ENCODE data around the gene COX6A2. TPM values are rescaled to one million over a fixed set of nuclear protein-coding genes. Genes with fewer than 3 reads are reported as not detected.
"Not testable (repeated sequence)": the region's sequence is repeated elsewhere in the genome, so short reads cannot be mapped to it uniquely, and the experiment has no call there.

Gene COX6A2
- total RNA-seq, 2 experiments from 2014 or later: not detected

GRCh38 chr16:31428638-31429247 is 583 bp upstream of the COX6A2 start:
- Mint-ChIP-seq H3K36me3 (ENCODE audit: low read depth) (no peaks in the 10 kb centered on the region), H3K4me3 (no peak overlapping the region), H3K9me3 (no peaks in the 10 kb centered on the region), H3K27me3 (ENCODE audit: low read depth) (peaks cover 5% of the 10 kb centered on the region), H3K27ac (no peak overlapping the region), H3K4me1 (ENCODE audit: low read depth) (peaks cover 6% of the 10 kb centered on the region)
- CTCF ChIA-PET: interaction anchor here (0.6 to 1.2 kb wide), 2 partner anchors 17 to 185 kb away, joined by 3 to 4 read pairs; no protein-coding TSS in a partner anchor
- DNase-seq: no peak
- intact Hi-C loops (cut with micrococcal nuclease): no loop called here

GRCh38 chr16:31427441-31428278 is 500 bp downstream of the COX6A2 start:
- H3K4me1 Mint-ChIP-seq (ENCODE audit: low read depth): peaks cover 6% of the 10 kb centered on the region
- no peaks in the 10 kb centered on the region for H3K36me3 Mint-ChIP-seq (ENCODE audit: low read depth)
- peaks cover 5% of the 10 kb centered on the region for H3K27me3 Mint-ChIP-seq (ENCODE audit: low read depth)
- H3K4me3 Mint-ChIP-seq: no peak overlapping the region
- peak; percentile 53 for DNase-seq
- H3K27ac Mint-ChIP-seq: no peak overlapping the region
- no peaks in the 10 kb centered on the region for H3K9me3 Mint-ChIP-seq
- intact Hi-C loops (cut with micrococcal nuclease): loop anchor here (1.0 kb wide), 1 partner anchor 32 kb away; the partner anchor contains the start of gene ARMC5
- CTCF ChIA-PET: no interaction called here

- H3K36me3 Mint-ChIP-seq (ENCODE audit: low read depth): no peaks in the 10 kb centered on the region
- no peak for DNase-seq
- CTCF ChIA-PET: no interaction called here
- peaks cover 7% of the 10 kb centered on the region for H3K4me1 Mint-ChIP-seq (ENCODE audit: low read depth)
- H3K4me3 Mint-ChIP-seq: no peak overlapping the region
- intact Hi-C loops (cut with micrococcal nuclease): no loop called here
- no peak overlapping the region for H3K27ac Mint-ChIP-seq
- H3K27me3 Mint-ChIP-seq (ENCODE audit: low read depth): peaks cover 5% of the 10 kb centered on the region
- no peaks in the 10 kb centered on the region for H3K9me3 Mint-ChIP-seq
Observed at GRCh38 chr16:31423801-31424200, 4.4 kb downstream of the COX6A2 start.

- Mint-ChIP-seq H3K4me1 (ENCODE audit: low read depth) (peaks cover 7% of the 10 kb centered on the region), H3K27me3 (ENCODE audit: low read depth) (peaks cover 5% of the 10 kb centered on the region), H3K9me3 (no peaks in the 10 kb centered on the region), H3K27ac (no peak overlapping the region), H3K4me3 (no peak overlapping the region), H3K36me3 (ENCODE audit: low read depth) (no peaks in the 10 kb centered on the region)
- no peak for DNase-seq
- intact Hi-C loops (cut with micrococcal nuclease): no loop called here
- CTCF ChIA-PET: interaction anchor here (1.1 kb wide), 1 partner anchor 32 kb away, joined by 3 read pairs; no protein-coding TSS in a partner anchor
Observed at GRCh38 chr16:31423241-31423640, 4.9 kb downstream of the COX6A2 start.

GRCh38 chr16:31421587-31421986 is 6.6 kb downstream of the COX6A2 start:
- Mint-ChIP-seq H3K4me1 (ENCODE audit: low read depth) (peaks cover 7% of the 10 kb centered on the region), H3K9me3 (no peaks in the 10 kb centered on the region), H3K27ac (no peak overlapping the region), H3K36me3 (ENCODE audit: low read depth) (no peaks in the 10 kb centered on the region), H3K4me3 (no peak overlapping the region), H3K27me3 (ENCODE audit: low read depth) (peaks cover 5% of the 10 kb centered on the region)
- peak; percentile 73 for DNase-seq
- CTCF ChIA-PET: no interaction called here
- intact Hi-C loops (cut with micrococcal nuclease): no loop called here

DNA sequence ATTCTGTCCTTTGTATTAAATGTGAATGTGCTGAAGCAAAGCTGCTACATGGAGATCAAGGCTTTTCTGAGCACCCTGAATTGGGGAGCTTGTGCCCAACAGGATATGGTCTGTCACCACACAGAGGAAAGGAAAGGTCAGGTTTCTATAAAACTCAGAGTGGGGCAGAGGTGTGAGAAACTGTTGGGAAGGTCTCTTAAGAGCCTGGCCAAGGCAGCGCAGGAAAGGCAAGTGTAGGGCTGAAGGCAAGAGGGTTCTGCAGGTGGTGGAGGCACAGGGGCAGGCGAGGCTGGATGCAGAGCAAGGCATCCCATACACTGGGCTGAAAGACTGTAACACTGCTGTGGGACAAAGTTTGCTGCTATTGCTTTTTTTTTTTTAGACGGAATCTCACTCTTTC is 8.1 kb downstream of the COX6A2 start:
- H3K4me3 Mint-ChIP-seq: no peak overlapping the region
- DNase-seq: no peak
- peaks cover 5% of the 10 kb centered on the region for H3K4me1 Mint-ChIP-seq (ENCODE audit: low read depth)
- no peaks in the 10 kb centered on the region for H3K36me3 Mint-ChIP-seq (ENCODE audit: low read depth)
- intact Hi-C loops (cut with micrococcal nuclease): no loop called here
- H3K9me3 Mint-ChIP-seq: no peaks in the 10 kb centered on the region
- H3K27ac Mint-ChIP-seq: no peak overlapping the region
- no peaks in the 10 kb centered on the region for H3K27me3 Mint-ChIP-seq (ENCODE audit: low read depth)
- CTCF ChIA-PET: interaction anchor here (1.1 kb wide), 1 partner anchor 37 kb away, joined by 3 read pairs; no protein-coding TSS in a partner anchor

DNA sequence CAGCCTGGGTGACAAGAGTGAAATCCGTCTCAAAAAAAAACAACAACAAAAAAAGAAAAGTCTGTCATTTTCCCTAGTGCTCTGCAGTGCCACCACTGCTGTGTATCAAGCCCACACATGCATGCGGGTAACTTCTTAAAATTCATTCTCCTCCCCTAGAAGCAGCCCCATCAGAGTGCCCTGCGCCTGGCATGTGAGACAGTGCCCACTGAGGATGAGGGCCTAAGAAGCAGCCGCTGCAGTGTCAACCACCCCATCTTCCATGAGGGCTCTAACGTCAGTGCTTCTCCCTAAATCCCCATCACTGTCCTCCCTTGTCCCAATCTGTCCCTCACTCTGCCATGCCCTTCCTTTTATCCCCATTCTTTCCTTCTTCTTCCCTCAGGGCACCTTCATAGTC is 10.2 kb downstream of the COX6A2 start:
- DNase-seq: no peak
- intact Hi-C loops (cut with micrococcal nuclease): no loop called here
- Mint-ChIP-seq H3K4me3 (no peak overlapping the region), H3K27me3 (ENCODE audit: low read depth) (no peaks in the 10 kb centered on the region), H3K36me3 (ENCODE audit: low read depth) (no peaks in the 10 kb centered on the region), H3K9me3 (no peaks in the 10 kb centered on the region), H3K27ac (no peak overlapping the region), H3K4me1 (ENCODE audit: low read depth) (peaks cover 5% of the 10 kb centered on the region)
- CTCF ChIA-PET: no interaction called here

- DNase-seq; H3K27ac Mint-ChIP-seq; H3K36me3 Mint-ChIP-seq (ENCODE audit: low read depth); intact Hi-C loops (cut with micrococcal nuclease); H3K4me3 Mint-ChIP-seq; CTCF ChIA-PET; H3K9me3 Mint-ChIP-seq; H3K4me1 Mint-ChIP-seq (ENCODE audit: low read depth); H3K27me3 Mint-ChIP-seq (ENCODE audit: low read depth): not testable (repeated sequence)
Observed at GRCh38 chr16:31417036-31417435, 11.1 kb downstream of the COX6A2 start.

GRCh38 chr16:31416371-31416770 is 11.8 kb downstream of the COX6A2 start:
- intact Hi-C loops (cut with micrococcal nuclease): no loop called here
- CTCF ChIA-PET: no interaction called here
- no peak for DNase-seq
- H3K27ac Mint-ChIP-seq: no peak overlapping the region
- no peaks in the 10 kb centered on the region for H3K9me3 Mint-ChIP-seq
- H3K4me3 Mint-ChIP-seq: no peak overlapping the region
- H3K4me1 Mint-ChIP-seq (ENCODE audit: low read depth): peaks cover under 1% of the 10 kb centered on the region
- no peaks in the 10 kb centered on the region for H3K36me3 Mint-ChIP-seq (ENCODE audit: low read depth)
- no peaks in the 10 kb centered on the region for H3K27me3 Mint-ChIP-seq (ENCODE audit: low read depth)

DNA sequence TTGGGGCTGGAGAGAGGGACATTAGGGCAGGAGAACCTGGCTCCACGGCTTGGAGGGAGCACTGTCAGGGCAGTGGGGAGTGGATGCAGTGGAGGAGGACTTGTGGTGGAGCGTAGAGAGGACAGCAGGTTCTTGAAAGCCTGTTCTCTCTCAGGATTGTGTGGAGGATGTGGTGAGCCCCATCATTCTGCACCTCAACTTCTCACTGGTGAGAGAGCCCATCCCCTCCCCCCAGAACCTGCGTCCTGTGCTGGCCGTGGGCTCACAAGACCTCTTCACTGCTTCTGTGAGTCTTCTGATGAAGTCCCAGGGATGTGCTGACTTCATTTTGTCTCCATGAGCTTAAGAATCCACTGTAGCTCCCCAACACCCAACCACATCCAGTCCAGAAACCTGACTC is 13.5 kb downstream of the COX6A2 start:
- Mint-ChIP-seq H3K9me3 (no peaks in the 10 kb centered on the region), H3K4me1 (ENCODE audit: low read depth) (no peaks in the 10 kb centered on the region), H3K27me3 (ENCODE audit: low read depth) (no peaks in the 10 kb centered on the region), H3K27ac (no peak overlapping the region), H3K36me3 (ENCODE audit: low read depth) (no peaks in the 10 kb centered on the region), H3K4me3 (no peak overlapping the region)
- DNase-seq: no peak
- intact Hi-C loops (cut with micrococcal nuclease): no loop called here
- CTCF ChIA-PET: interaction anchor here (0.6 kb wide), 1 partner anchor 101 kb away, joined by 3 read pairs; no protein-coding TSS in a partner anchor

DNA sequence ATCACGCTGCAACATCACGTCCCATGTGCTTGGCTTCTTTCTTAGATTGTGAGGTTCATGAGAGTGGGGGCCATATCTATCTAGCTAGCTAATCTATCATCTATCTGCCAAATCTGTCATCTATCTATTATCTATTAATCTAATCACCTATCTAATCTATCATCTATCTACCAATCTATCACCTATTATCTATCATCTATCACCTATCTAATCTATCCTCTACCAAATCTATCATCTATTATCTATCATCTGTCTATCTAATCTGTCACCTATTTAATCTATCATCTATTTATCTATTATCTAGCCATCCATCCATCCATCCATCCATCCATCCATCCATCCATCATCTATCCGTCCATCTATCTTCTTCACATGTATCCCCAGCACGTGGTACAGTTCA is 14.2 kb downstream of the COX6A2 start:
- no peak overlapping the region for H3K4me3 Mint-ChIP-seq
- no peak overlapping the region for H3K27ac Mint-ChIP-seq
- H3K4me1 Mint-ChIP-seq (ENCODE audit: low read depth): no peaks in the 10 kb centered on the region
- CTCF ChIA-PET: interaction anchor here (0.6 kb wide), 1 partner anchor 102 kb away, joined by 3 read pairs; no protein-coding TSS in a partner anchor
- no peaks in the 10 kb centered on the region for H3K36me3 Mint-ChIP-seq (ENCODE audit: low read depth)
- intact Hi-C loops (cut with micrococcal nuclease): no loop called here
- no peaks in the 10 kb centered on the region for H3K9me3 Mint-ChIP-seq
- no peak for DNase-seq
- no peaks in the 10 kb centered on the region for H3K27me3 Mint-ChIP-seq (ENCODE audit: low read depth)

DNA sequence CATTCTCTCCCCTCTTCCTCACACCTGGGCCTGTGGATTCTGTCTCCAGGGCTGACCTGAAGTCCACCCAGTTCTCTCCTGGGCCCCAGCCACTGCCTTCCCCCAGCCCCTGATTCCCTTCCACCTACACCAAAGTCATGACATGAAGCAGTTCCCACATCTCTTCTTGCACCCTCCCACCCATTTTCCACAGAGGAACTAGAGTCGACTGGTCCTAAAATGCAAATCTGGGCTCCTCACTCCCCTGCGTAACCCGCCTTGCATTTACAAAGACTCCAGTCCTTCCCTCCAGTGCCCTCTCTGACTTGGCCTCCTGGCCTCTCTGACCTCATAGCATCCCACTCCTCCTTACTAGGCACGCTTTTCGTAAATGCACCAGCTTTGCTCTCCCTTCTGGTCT is 14.8 kb downstream of the COX6A2 start:
- Mint-ChIP-seq H3K27me3 (ENCODE audit: low read depth) (no peaks in the 10 kb centered on the region), H3K9me3 (no peaks in the 10 kb centered on the region), H3K27ac (no peak overlapping the region), H3K4me1 (ENCODE audit: low read depth) (no peaks in the 10 kb centered on the region), H3K4me3 (no peak overlapping the region), H3K36me3 (ENCODE audit: low read depth) (no peaks in the 10 kb centered on the region)
- DNase-seq: no peak
- intact Hi-C loops (cut with micrococcal nuclease): no loop called here
- CTCF ChIA-PET: no interaction called here

DNA sequence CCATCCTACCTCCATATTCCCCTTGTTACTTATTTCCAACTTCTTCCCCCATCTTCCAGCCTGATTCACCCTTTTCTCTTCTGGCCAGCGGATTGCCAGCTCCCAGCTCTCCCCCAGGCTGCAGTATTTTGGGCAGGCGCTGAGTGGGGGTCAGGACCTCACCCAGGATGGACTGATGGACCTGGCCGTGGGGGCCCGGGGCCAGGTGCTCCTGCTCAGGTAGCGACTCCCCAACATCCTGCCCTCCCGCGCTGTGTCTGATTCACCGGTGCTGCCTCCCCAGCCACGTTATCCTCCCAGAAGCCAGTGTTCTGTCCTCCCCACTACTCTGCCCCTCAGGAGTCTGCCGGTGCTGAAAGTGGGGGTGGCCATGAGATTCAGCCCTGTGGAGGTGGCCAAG is 15.4 kb downstream of the COX6A2 start:
- Mint-ChIP-seq H3K27ac (no peak overlapping the region), H3K27me3 (ENCODE audit: low read depth) (no peaks in the 10 kb centered on the region), H3K9me3 (no peaks in the 10 kb centered on the region), H3K4me1 (ENCODE audit: low read depth) (no peaks in the 10 kb centered on the region), H3K4me3 (no peak overlapping the region), H3K36me3 (ENCODE audit: low read depth) (no peaks in the 10 kb centered on the region)
- CTCF ChIA-PET: no interaction called here
- intact Hi-C loops (cut with micrococcal nuclease): no loop called here
- DNase-seq: no peak
